H9 (cell line): ENCODE data around the gene RLF. TPM values are rescaled to one million over a fixed set of nuclear protein-coding genes. Genes with fewer than 3 reads are reported as not detected.

Experiments used
- DNase-seq: peaks from one replicate; pipeline ENCODE4 v3.0.0-alpha.2; 2017
- H2AFZ ChIP-seq: one replicate; pipeline ENCODE4 v1.6.1; 2013; ENCODE audit warnings: mild to moderate bottlenecking, low read length, control low read depth, moderate library complexity
- H2AK5ac ChIP-seq: 2 replicates; pipeline ENCODE4 v1.6.1; 2013; ENCODE audit warnings: low read length, control low read depth, mixed read lengths; ENCODE audit not compliant: insufficient read length
- H2BK120ac ChIP-seq: one replicate; pipeline ENCODE4 v1.6.1; 2013; ENCODE audit warnings: low read depth, mild to moderate bottlenecking, low read length, control low read depth, inconsistent platforms; ENCODE audit not compliant: poor library complexity, severe bottlenecking
- H2BK12ac ChIP-seq: 2 replicates; pipeline ENCODE4 v1.6.1; 2013; ENCODE audit warnings: low read length, control low read depth, mixed read lengths, low read depth; ENCODE audit not compliant: insufficient read length
- H2BK15ac ChIP-seq: 2 replicates; pipeline ENCODE4 v1.6.1; 2013; ENCODE audit warnings: low read depth, low read length, control low read depth
- H2BK20ac ChIP-seq: one replicate; pipeline ENCODE4 v1.6.1; 2013; ENCODE audit warnings: low read depth, mild to moderate bottlenecking, low read length, control low read depth, inconsistent platforms; ENCODE audit not compliant: poor library complexity, severe bottlenecking
- H2BK5ac ChIP-seq: 2 replicates; pipeline ENCODE4 v1.6.1; 2013; ENCODE audit warnings: low read length, control low read depth, mixed read lengths; ENCODE audit not compliant: insufficient read length
- H3K14ac ChIP-seq: 2 replicates; pipeline ENCODE4 v1.6.1; 2013; ENCODE audit warnings: low read length, control low read depth; ENCODE audit not compliant: insufficient read depth
- H3K18ac ChIP-seq: 2 replicates; pipeline ENCODE4 v1.6.1; 2013; ENCODE audit warnings: low read depth, mild to moderate bottlenecking, mixed read lengths, low read length, control low read depth; ENCODE audit not compliant: insufficient read length
- H3K23ac ChIP-seq: 2 replicates; pipeline ENCODE4 v1.6.1; 2013; ENCODE audit warnings: low read length, control low read depth, mixed read lengths, low read depth; ENCODE audit not compliant: insufficient read length
- H3K23me2 ChIP-seq: 2 replicates; pipeline ENCODE4 v1.6.1; 2013; ENCODE audit warnings: low read depth, mild to moderate bottlenecking, mixed read lengths, low read length, control low read depth; ENCODE audit not compliant: insufficient read length, poor library complexity, severe bottlenecking
- H3K27ac ChIP-seq: 2 replicates; pipeline ENCODE4 v1.5.1; 2013; ENCODE audit warnings: low read length, control low read depth, mixed read lengths, low read depth; ENCODE audit not compliant: insufficient read length
- H3K27me3 ChIP-seq: 2 replicates; pipeline ENCODE4 v1.6.1; 2013; ENCODE audit warnings: low read length, control low read depth, inconsistent platforms; ENCODE audit not compliant: insufficient read depth
- H3K4ac ChIP-seq: 2 replicates; pipeline ENCODE4 v1.6.1; 2013; ENCODE audit warnings: low read depth, mild to moderate bottlenecking, control low read depth, inconsistent platforms, low read length, moderate library complexity
- H3K4me1 ChIP-seq: 2 replicates; pipeline ENCODE4 v1.6.1; 2013; ENCODE audit warnings: low read length, control low read depth, inconsistent platforms; ENCODE audit not compliant: insufficient read depth
- H3K4me2 ChIP-seq: 2 replicates; pipeline ENCODE4 v1.6.1; 2013; ENCODE audit warnings: low read length, control low read depth, mixed read lengths; ENCODE audit not compliant: insufficient read length, insufficient read depth
- H3K56ac ChIP-seq: 2 replicates; pipeline ENCODE4 v1.6.1; 2013; ENCODE audit warnings: low read depth, mild to moderate bottlenecking, mixed read lengths, low read length, control low read depth; ENCODE audit not compliant: insufficient read length
- H3K79me1 ChIP-seq: 2 replicates; pipeline ENCODE4 v1.6.1; 2013; ENCODE audit warnings: low read depth, mild to moderate bottlenecking, moderate library complexity, low read length, control low read depth, inconsistent platforms; ENCODE audit not compliant: insufficient read depth, poor library complexity, severe bottlenecking
- H3K79me2 ChIP-seq: 2 replicates; pipeline ENCODE4 v1.6.1; 2013; ENCODE audit warnings: low read length, control low read depth, inconsistent platforms; ENCODE audit not compliant: insufficient read depth
- H3K9ac ChIP-seq: 2 replicates; pipeline ENCODE4 v1.6.1; 2013; ENCODE audit warnings: low read length, control low read depth, mixed read lengths; ENCODE audit not compliant: insufficient read length; ENCODE audit errors: extremely low read depth
- H3K9me3 ChIP-seq: one replicate; pipeline ENCODE4 v1.6.1; 2013; ENCODE audit warnings: low read depth, low read length, inconsistent platforms; ENCODE audit not compliant: control insufficient read depth
- H3T11ph ChIP-seq: one replicate; pipeline ENCODE4 v1.6.1; 2013; ENCODE audit warnings: mild to moderate bottlenecking, low read length, control low read depth, inconsistent platforms
- H4K20me1 ChIP-seq: one replicate; pipeline ENCODE4 v1.6.1; 2013; ENCODE audit not compliant: control insufficient read depth, insufficient read length, insufficient read depth
- H4K5ac ChIP-seq: 2 replicates; pipeline ENCODE4 v1.6.1; 2013; ENCODE audit warnings: low read depth, mild to moderate bottlenecking, mixed read lengths, low read length, control low read depth; ENCODE audit not compliant: insufficient read length
- H4K8ac ChIP-seq: replicated peaks from 2 replicates; pipeline ENCODE4 v1.6.1; 2013; ENCODE audit warnings: low read length, control low read depth, mixed read lengths, low read depth; ENCODE audit not compliant: insufficient read length
- H4K91ac ChIP-seq: 2 replicates; pipeline ENCODE4 v1.6.1; 2013; ENCODE audit warnings: low read depth, mild to moderate bottlenecking, moderate library complexity, mixed read lengths, low read length, control low read depth; ENCODE audit not compliant: insufficient read length
- H3K27ac Mint-ChIP-seq, 3 experiments: 2 replicates in 2 of 3; 3 replicates in 1 of 3; pipeline ENCODE4 v1.8.0; 2020 to 2021; ENCODE audit warnings: mixed read lengths in 3 of 3, mild to moderate bottlenecking in 1 of 3, moderate library complexity in 1 of 3
- H3K27me3 Mint-ChIP-seq: 2 replicates; pipeline ENCODE4 v1.8.0; 2021; ENCODE audit warnings: low read depth, mild to moderate bottlenecking, moderate library complexity, mixed read lengths
- H3K36me3 Mint-ChIP-seq, 3 experiments: 2 replicates in 2 of 3; 3 replicates in 1 of 3; pipeline ENCODE4 v1.8.0; 2020 to 2021; ENCODE audit warnings: low read depth in 3 of 3, mixed read lengths in 3 of 3; ENCODE audit not compliant: insufficient read depth in 1 of 3
- H3K4me1 Mint-ChIP-seq, 2 experiments: 2 replicates each; pipeline ENCODE4 v1.8.0; 2020; ENCODE audit warnings: mixed read lengths in 2 of 2
- H3K4me3 Mint-ChIP-seq, 2 experiments: 2 replicates in 1 of 2; 3 replicates in 1 of 2; pipeline ENCODE4 v1.8.0; 2020 to 2021; ENCODE audit warnings: mild to moderate bottlenecking in 2 of 2, mixed read lengths in 2 of 2, moderate library complexity in 1 of 2
- H3K9me3 Mint-ChIP-seq, 2 experiments: 2 replicates in 1 of 2; 3 replicates in 1 of 2; pipeline ENCODE4 v1.8.0; 2020; ENCODE audit warnings: mild to moderate bottlenecking in 2 of 2, mixed read lengths in 2 of 2, moderate library complexity in 1 of 2
- WGBS: extraction: QIAGEN DNeasy Blood & Tissue Kit; methylation state at CpG from one replicate; pipeline ENCODE4 v1.1.7; 2013; ENCODE audit warnings: missing lambda C conversion rate, low lambda C conversion rate, mixed read lengths; ENCODE audit not compliant: insufficient read length; ENCODE audit errors: extremely low coverage; 5-methylcytosine and 5-hydroxymethylcytosine counted together
- total RNA-seq: library from RNA; stranded (reverse); gene quantifications from 2 replicates; pipeline ENCODE4 v1.2.1, GENCODE V29; 2021
- TF ChIP-seq, protein P1 (sequence below): fragments of 200-600 bp; sonication (generic); conservative IDR thresholded peaks from 3 replicates; pipeline ENCODE4 v1.8.0; 2021; ENCODE audit warnings: antibody characterized with exemption, mild to moderate bottlenecking

The RLF gene
- total RNA-seq, 1 experiment from 2014 or later, result 19.2 TPM

- H3K18ac ChIP-seq, result no peak overlapping the region
- TF ChIP-seq, protein P1, sequence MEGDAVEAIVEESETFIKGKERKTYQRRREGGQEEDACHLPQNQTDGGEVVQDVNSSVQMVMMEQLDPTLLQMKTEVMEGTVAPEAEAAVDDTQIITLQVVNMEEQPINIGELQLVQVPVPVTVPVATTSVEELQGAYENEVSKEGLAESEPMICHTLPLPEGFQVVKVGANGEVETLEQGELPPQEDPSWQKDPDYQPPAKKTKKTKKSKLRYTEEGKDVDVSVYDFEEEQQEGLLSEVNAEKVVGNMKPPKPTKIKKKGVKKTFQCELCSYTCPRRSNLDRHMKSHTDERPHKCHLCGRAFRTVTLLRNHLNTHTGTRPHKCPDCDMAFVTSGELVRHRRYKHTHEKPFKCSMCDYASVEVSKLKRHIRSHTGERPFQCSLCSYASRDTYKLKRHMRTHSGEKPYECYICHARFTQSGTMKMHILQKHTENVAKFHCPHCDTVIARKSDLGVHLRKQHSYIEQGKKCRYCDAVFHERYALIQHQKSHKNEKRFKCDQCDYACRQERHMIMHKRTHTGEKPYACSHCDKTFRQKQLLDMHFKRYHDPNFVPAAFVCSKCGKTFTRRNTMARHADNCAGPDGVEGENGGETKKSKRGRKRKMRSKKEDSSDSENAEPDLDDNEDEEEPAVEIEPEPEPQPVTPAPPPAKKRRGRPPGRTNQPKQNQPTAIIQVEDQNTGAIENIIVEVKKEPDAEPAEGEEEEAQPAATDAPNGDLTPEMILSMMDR, result no peak
- no peak overlapping the region for H2BK120ac ChIP-seq
- H3K23me2 ChIP-seq, result no peaks in the 10 kb centered on the region
- WGBS, result no CpG with 5 or more reads among the region's 3 CpGs
- no peak overlapping the region for H3K9ac ChIP-seq
- no peak overlapping the region for H2AK5ac ChIP-seq
- no peak overlapping the region for H4K8ac ChIP-seq
- H2BK12ac ChIP-seq, result no peak overlapping the region
- H2AFZ ChIP-seq, result no peak overlapping the region
- H2BK5ac ChIP-seq, result no peak overlapping the region
- H4K20me1 ChIP-seq, result no peaks in the 10 kb centered on the region
- H4K91ac ChIP-seq, result no peak overlapping the region
- H3T11ph ChIP-seq, result no peak overlapping the region
- Mint-ChIP-seq H3K27me3 (no peaks in the 10 kb centered on the region), H3K27ac (no peak overlapping the region), H3K9me3 (no peaks in the 10 kb centered on the region), H3K36me3 (peaks cover 0 to 5% (median 1%) of the 10 kb centered on the region in 3 experiments; a peak in 3 of 7 replicates), H3K4me1 (no peaks in the 10 kb centered on the region), H3K4me3 (no peak overlapping the region)
- H3K4ac ChIP-seq, result no peak overlapping the region
- no peaks in the 10 kb centered on the region for H3K79me1 ChIP-seq
- H3K23ac ChIP-seq, result no peak overlapping the region
- no peaks in the 10 kb centered on the region for H3K4me1 ChIP-seq
- no peak for DNase-seq
- H3K27me3 ChIP-seq, result no peaks in the 10 kb centered on the region
- no peak overlapping the region for H3K4me2 ChIP-seq
- no peak overlapping the region for H3K14ac ChIP-seq
- no peaks in the 10 kb centered on the region for H3K9me3 ChIP-seq
- no peak overlapping the region for H3K56ac ChIP-seq
- no peak overlapping the region for H2BK20ac ChIP-seq
- no peak overlapping the region for H2BK15ac ChIP-seq
- H3K79me2 ChIP-seq, result no peaks in the 10 kb centered on the region
- no peak overlapping the region for H3K27ac ChIP-seq
- H4K5ac ChIP-seq, result no peak overlapping the region
Observed at GRCh38 chr1:40221977-40222772, 61.0 kb downstream of the RLF start.
